Left renal pelvis (tissue), 4 donors: Measurements from ENCODE around the gene CENPV. TPM values are rescaled to one million over a fixed set of nuclear protein-coding genes. Genes with fewer than 3 reads are reported as not detected.
"Not testable (repeated sequence)": the region's sequence is repeated elsewhere in the genome, so short reads cannot be mapped to it uniquely, and the experiment has no call there.

Experiments used
- DNase-seq, 4 donors: peaks; one replicate each; pipeline ENCODE4 v3.0.0-alpha.2; 2013; ENCODE audit warnings: low read depth in 4 of 4, low spot score in 3 of 4
- polyA plus RNA-seq, 4 donors: library from polyadenylated mRNA; unstranded; fragments of 120-200 nt; gene quantifications; one replicate each; pipeline ENCODE4 v1.2.1, GENCODE V29; 2013; ENCODE audit not compliant: insufficient read length in 4 of 4

CENPV gene
- 10 to 100 TPM; 46.6 to 83.9 (median 72.6) TPM for polyA plus RNA-seq

- DNase-seq = peak in 2 of 4 donors; percentile 21 to 31
These were observed at the start of gene CENPV for GRCh38 chr17:16353317-16354174. TSS of gene CENPV (minus strand) at chr17:16353469. CDS start at chr17:16353436, 33 bp downstream.

GRCh38 chr17:16398270-16399267, 45.3 kb upstream of the CENPV start:
- DNase-seq = no peak

DNA sequence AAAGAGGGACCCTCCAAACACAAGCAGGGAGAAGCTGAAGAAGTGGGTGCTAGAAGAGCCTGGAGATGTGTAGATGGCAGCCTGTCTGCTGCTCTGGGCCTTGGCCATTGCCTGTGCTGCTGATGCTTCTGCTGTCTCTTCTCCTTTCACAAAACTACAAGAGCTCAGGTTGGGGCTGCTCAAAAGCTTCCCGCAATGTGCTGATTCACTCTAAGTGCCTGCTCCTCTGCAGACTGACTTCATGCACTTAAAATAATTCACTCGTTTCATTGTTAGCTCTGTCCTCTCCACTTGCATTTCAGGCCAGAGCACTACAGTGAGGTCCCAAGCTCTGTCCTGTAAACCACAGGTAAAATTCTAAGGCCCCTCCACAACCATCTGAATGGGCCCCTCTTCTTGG, 43.4 kb upstream of the CENPV start:
- DNase-seq = not testable (repeated sequence)

- DNase-seq = not testable (repeated sequence)
These were observed 42.6 kb upstream of the CENPV start for GRCh38 chr17:16395887-16396286.

GRCh38 chr17:16392491-16392890, 39.2 kb upstream of the CENPV start:
- DNase-seq = not testable (repeated sequence)

GRCh38 chr17:16391451-16391850, 38.2 kb upstream of the CENPV start:
- no peak for DNase-seq

GRCh38 chr17:16386126-16386507, 32.8 kb upstream of the CENPV start:
- not testable (repeated sequence) for DNase-seq

GRCh38 chr17:16384557-16384956, 31.3 kb upstream of the CENPV start:
- DNase-seq = no peak

DNA sequence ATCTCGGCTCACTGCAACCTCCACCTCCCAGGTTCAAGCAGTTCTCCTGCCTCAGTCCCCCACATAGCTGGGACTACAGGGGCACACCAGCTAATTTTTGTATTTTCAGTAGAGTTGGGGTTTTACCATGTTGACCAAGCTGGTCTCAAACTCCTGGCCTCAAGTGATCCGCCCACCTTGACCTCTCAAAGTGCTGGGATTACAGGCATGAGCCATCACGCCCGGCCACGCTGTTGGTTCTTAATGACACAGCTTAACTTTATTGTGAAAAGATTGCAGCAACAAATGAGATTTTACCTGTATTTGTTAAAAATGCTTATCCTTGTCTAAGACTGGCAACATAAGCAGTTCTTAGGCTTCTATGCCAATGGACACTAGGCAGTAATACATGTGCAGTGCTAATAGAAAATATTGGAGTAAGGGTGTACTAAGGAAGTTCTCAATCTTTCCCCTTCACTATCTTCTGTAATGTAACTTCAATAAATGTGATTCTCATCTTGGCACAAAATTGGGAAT, 30.6 kb upstream of the CENPV start:
- DNase-seq = no peak

DNA sequence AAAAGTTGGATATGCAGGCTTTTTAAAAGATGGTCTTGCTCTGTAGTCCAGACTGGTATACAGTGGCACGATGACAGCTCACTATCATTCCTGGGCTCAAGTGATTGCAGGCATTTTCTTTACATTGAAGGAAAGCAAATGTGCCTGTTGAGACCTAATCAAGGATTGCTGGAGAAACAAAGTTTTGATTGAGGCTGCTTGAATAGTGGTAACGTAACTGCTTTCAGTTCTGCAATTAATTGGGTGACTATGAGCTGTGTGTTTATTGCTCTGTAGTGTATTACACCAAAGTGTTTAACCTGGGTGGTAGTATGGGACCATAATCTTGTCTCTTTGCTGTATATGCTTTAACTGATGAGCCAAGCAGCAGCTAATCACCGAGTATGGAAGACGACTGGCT, 29.9 kb upstream of the CENPV start:
- no peak for DNase-seq

- no peak for DNase-seq
These were observed 28.2 kb upstream of the CENPV start for GRCh38 chr17:16381496-16381820.

GRCh38 chr17:16380640-16381495, 27.6 kb upstream of the CENPV start, which contains the start of gene UBB:
TSS of gene UBB (plus strand) at chr17:16381091. CDS start at chr17:16381908, 817 bp downstream.
- peak; percentile 87 to 95 (median 92) for DNase-seq

DNA sequence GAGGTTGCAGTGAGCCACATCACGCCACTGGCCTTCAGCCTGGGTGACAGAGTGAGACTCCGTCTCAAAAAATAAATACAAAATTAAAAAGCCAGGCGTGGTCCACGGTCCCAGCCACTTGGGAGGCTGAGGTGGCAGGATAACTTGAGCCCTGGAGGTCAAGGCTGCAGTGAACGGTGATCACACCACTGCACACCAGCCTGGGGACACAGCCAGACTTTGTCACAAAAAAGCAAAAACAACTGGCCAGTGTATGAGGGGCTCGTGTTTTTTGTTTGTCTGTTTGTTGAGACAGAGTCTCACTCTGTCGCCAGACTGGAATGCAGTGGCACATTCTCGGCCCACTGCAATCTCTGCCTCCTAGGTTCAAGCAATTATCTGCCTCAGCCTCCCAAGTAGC, 26.4 kb upstream of the CENPV start:
- no peak for DNase-seq

DNA sequence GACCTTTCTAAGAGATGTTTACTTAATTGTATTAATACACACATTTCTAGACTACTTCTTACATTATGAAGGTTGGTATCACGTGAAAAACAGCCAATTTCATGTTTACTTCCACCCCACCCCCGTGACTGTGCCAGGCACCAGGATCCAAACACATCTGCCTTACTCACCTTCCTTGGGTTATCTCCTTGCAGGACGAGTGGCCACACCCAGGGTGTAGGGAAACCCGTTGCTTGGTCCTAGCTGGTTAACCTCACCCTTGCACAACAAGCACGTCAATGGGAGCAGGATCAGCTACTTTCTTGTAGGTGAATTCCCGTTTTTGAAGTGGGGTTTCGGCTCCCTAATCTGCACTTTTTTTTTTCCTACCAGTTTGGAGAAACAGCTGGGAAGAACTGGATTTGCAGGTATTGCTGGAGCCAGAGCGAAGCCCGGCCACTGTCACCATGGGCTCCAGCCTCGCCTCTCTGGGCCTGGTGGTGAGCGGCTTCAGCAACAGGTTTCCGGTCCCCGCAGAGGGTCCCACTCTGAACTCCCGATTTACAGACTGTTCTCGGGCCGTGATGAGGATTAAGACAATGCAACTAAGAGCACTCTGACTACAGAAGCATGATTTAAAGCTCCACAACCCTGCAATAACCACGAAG, 25.5 kb upstream of the CENPV start:
- DNase-seq = no peak

DNA sequence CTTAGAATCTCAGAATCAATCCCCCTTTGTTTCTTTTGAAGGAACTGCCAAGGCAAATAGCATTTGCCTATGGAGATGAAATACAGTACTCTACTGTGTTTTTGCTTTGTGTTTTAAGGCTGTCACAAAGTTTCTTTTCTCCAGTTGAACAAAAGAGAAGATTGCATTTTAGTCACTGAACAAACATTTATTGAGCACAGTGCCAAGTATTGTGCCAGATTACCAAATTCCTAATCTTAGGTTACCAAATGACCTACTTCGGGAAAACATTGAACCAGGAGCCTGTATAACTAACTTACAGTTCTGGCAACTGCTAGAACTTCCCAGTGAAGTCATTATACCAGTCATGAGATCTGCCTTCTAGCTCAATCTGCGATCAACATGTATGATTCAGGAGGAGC, 24.7 kb upstream of the CENPV start:
- DNase-seq = no peak

GRCh38 chr17:16374146-16374938, 21.1 kb upstream of the CENPV start:
- no peak for DNase-seq

DNA sequence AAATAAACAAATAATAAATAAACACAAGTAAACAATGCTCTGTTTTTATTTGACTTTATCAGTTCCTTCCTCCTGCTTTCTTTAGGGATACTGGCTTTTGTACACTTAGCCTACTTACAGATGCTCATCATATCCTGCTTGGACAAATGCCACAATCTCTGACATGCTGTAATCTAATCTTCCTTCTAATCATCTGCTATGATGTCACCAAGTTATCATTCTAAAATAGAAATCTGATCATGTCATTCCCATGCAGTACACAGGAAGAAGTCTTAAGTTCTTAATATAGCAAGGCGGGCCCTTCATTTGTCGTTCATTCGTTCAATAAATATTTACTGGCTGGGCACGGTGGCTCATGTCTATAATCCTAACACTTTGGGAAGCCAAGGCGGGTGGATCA, 18.5 kb upstream of the CENPV start:
- no peak for DNase-seq

DNA sequence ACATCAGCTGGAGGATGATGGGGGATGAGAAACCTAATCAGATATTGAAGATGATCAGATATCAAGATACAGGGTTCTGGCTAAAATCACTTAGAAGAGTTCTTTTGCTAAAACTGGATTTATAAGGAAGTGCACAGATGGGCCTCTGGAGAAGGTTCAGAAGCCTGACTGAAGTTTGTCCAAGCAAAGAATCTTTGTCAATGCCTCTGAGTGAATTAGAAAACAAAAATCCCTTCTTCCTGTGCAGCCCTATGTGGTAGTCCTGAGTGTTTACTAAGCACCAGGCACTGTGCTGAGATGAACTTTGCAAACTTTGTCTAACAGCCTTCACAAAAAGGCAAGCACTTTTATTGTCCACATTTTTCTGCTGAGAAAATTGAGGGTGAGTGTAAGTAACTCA, 11.4 kb upstream of the CENPV start:
- no peak for DNase-seq
